Activated CD8-positive, alpha-beta memory T cell treated with anti-CD3 and anti-CD28 coated beads for 48 hours (primary cell): ENCODE data around the gene CDPF1.

Source experiments
- DNase-seq, 3 experiments: peaks; one replicate each; pipeline ENCODE4 v3.0.0-alpha.2; 2020; ENCODE audit warnings: low read depth in 2 of 3, low spot score in 2 of 3

CDPF1 gene

GRCh38 chr22:46259374-46259773 is 9.3 kb upstream of the CDPF1 start:
- DNase-seq: no peak

- no peak for DNase-seq
Measured at GRCh38 chr22:46256358-46256958, 6.4 kb upstream of the CDPF1 start.

GRCh38 chr22:46251816-46252380 is 1.8 kb upstream of the CDPF1 start:
- no peak for DNase-seq

- DNase-seq: no peak
Measured at GRCh38 chr22:46251266-46251665, 1.2 kb upstream of the CDPF1 start.

- no peak for DNase-seq
Measured at GRCh38 chr22:46250783-46251125, 661 bp upstream of the CDPF1 start.

- no peak for DNase-seq
Measured at GRCh38 chr22:46247443-46247975, 2.6 kb downstream of the CDPF1 start.

- no peak for DNase-seq
Measured at GRCh38 chr22:46246178-46246577, 3.9 kb downstream of the CDPF1 start.

GRCh38 chr22:46245511-46245910 is 4.6 kb downstream of the CDPF1 start:
- DNase-seq: no peak

- no peak for DNase-seq
Measured at GRCh38 chr22:46244771-46245170, 5.3 kb downstream of the CDPF1 start.

GRCh38 chr22:46242076-46242475 is 8.0 kb downstream of the CDPF1 start:
- no peak for DNase-seq

GRCh38 chr22:46241396-46242007 is 8.6 kb downstream of the CDPF1 start:
- DNase-seq: no peak

GRCh38 chr22:46240907-46241306 is 9.2 kb downstream of the CDPF1 start:
- DNase-seq: no peak

- no peak for DNase-seq
Measured at GRCh38 chr22:46240506-46240905, 9.6 kb downstream of the CDPF1 start.

GRCh38 chr22:46240073-46240472 is 10.0 kb downstream of the CDPF1 start:
- no peak for DNase-seq

GRCh38 chr22:46239261-46240048 is 10.6 kb downstream of the CDPF1 start:
- DNase-seq: no peak

GRCh38 chr22:46238541-46238940 is 11.6 kb downstream of the CDPF1 start:
- no peak for DNase-seq

GRCh38 chr22:46237453-46238124 is 12.5 kb downstream of the CDPF1 start:
- DNase-seq: no peak

GRCh38 chr22:46234969-46235368 is 15.1 kb downstream of the CDPF1 start:
- no peak for DNase-seq

GRCh38 chr22:46233231-46233630 is 16.9 kb downstream of the CDPF1 start:
- no peak for DNase-seq

- DNase-seq: no peak
Measured at GRCh38 chr22:46230262-46230901, 19.7 kb downstream of the CDPF1 start.

GRCh38 chr22:46229701-46230100 is 20.4 kb downstream of the CDPF1 start:
- DNase-seq: no peak
